ENCODE data around the gene KLK13. TPM values are rescaled to one million over a fixed set of nuclear protein-coding genes. Genes with fewer than 3 reads are reported as not detected.

The KLK13 gene
- polyA plus RNA-seq, 1 experiment = not detected

- H3K27me3 ChIP-seq (ENCODE audit: control insufficient read depth, insufficient read depth, low read length) = no peaks in the 10 kb centered on the region
- no peak for DNase-seq (ENCODE audit: low read depth)
- TF ChIP-seq CTCF (IDR thresholded peaks at IDR 0.05; ENCODE audit: insufficient read depth, low read depth, low read length) = no peak
- H3K36me3 ChIP-seq (ENCODE audit: control insufficient read depth, insufficient read depth, low read length) = no peaks in the 10 kb centered on the region
- no peak overlapping the region for H3K4me3 ChIP-seq (ENCODE audit: low read depth, low read length)
- CTCF ChIA-PET = no interaction called here
- POLR2A ChIA-PET = no interaction called here
Measured at GRCh38 chr19:51044327-51044726, 20.6 kb downstream of the KLK13 start.

- ChIA-PET CTCF (no interaction called here), POLR2A (no interaction called here)
- no peaks in the 10 kb centered on the region for H3K36me3 ChIP-seq (ENCODE audit: control insufficient read depth, insufficient read depth, low read length)
- no peak overlapping the region for H3K4me3 ChIP-seq (ENCODE audit: low read depth, low read length)
- TF ChIP-seq CTCF (IDR thresholded peaks at IDR 0.05; ENCODE audit: insufficient read depth, low read depth, low read length) = no peak
- no peak for DNase-seq (ENCODE audit: low read depth)
- H3K27me3 ChIP-seq (ENCODE audit: control insufficient read depth, insufficient read depth, low read length) = no peaks in the 10 kb centered on the region
Measured at GRCh38 chr19:51043497-51043896, 21.4 kb downstream of the KLK13 start.

GRCh38 chr19:51040151-51040550 is 24.7 kb downstream of the KLK13 start:
- CTCF ChIA-PET = no interaction called here
- no peak for DNase-seq (ENCODE audit: low read depth)
- H3K27me3 ChIP-seq (ENCODE audit: control insufficient read depth, insufficient read depth, low read length) = no peaks in the 10 kb centered on the region
- TF ChIP-seq CTCF (IDR thresholded peaks at IDR 0.05; ENCODE audit: insufficient read depth, low read depth, low read length) = no peak
- POLR2A ChIA-PET = no interaction called here
- no peak overlapping the region for H3K4me3 ChIP-seq (ENCODE audit: low read depth, low read length)
- no peaks in the 10 kb centered on the region for H3K36me3 ChIP-seq (ENCODE audit: control insufficient read depth, insufficient read depth, low read length)

GRCh38 chr19:51036519-51036918 is 28.4 kb downstream of the KLK13 start:
- no peaks in the 10 kb centered on the region for H3K36me3 ChIP-seq (ENCODE audit: control insufficient read depth, insufficient read depth, low read length)
- no peak overlapping the region for H3K4me3 ChIP-seq (ENCODE audit: low read depth, low read length)
- ChIA-PET CTCF (no interaction called here), POLR2A (no interaction called here)
- no peak for DNase-seq (ENCODE audit: low read depth)
- H3K27me3 ChIP-seq (ENCODE audit: control insufficient read depth, insufficient read depth, low read length) = no peaks in the 10 kb centered on the region
- TF ChIP-seq CTCF (IDR thresholded peaks at IDR 0.05; ENCODE audit: insufficient read depth, low read depth, low read length) = no peak

GRCh38 chr19:51034704-51035103 is 30.2 kb downstream of the KLK13 start, which contains the start of gene KLK12:
Gene KLK12 (minus strand): TSS chr19:51035002. CDS start chr19:51034621, 381 bp downstream.
- ChIA-PET POLR2A (no interaction called here), CTCF (interaction anchor here (0.9 kb wide), 1 partner anchor 14 kb away, joined by 3 read pairs; no protein-coding TSS in a partner anchor)
- no peak within 1 kb of the TSS for H3K4me3 ChIP-seq (ENCODE audit: low read depth, low read length)
- no peak for TF ChIP-seq CTCF (IDR thresholded peaks at IDR 0.05; ENCODE audit: insufficient read depth, low read depth, low read length)
- no peaks in the 10 kb centered on the region for H3K36me3 ChIP-seq (ENCODE audit: control insufficient read depth, insufficient read depth, low read length)
- DNase-seq (ENCODE audit: low read depth) = no peak
- H3K27me3 ChIP-seq (ENCODE audit: control insufficient read depth, insufficient read depth, low read length) = no peaks in the 10 kb centered on the region

Data from BJ (cell line).